A673 (cell line): ENCODE results near the gene IL12RB1.

Experiments
- EZH2 ChIP-seq: fragments of 200-600 bp; sonication (generic); IDR thresholded peaks from 2 replicates; pipeline ENCODE4 v1.6.1; 2017; ENCODE audit warnings: borderline replicate concordance, low read depth, mild to moderate bottlenecking, mixed read lengths, antibody characterized with exemption, low read length; ENCODE audit not compliant: poor library complexity, severe bottlenecking
- TF ChIP-seq, protein P1 (sequence below): fragments of 300-800, 200-600 bp; sonication (generic); conservative IDR thresholded peaks from 2 replicates; pipeline ENCODE4 v1.5.1; 2017; ENCODE audit warnings: low read depth, mild to moderate bottlenecking, antibody characterized with exemption, low read length, moderate library complexity, mixed read lengths

DNA sequence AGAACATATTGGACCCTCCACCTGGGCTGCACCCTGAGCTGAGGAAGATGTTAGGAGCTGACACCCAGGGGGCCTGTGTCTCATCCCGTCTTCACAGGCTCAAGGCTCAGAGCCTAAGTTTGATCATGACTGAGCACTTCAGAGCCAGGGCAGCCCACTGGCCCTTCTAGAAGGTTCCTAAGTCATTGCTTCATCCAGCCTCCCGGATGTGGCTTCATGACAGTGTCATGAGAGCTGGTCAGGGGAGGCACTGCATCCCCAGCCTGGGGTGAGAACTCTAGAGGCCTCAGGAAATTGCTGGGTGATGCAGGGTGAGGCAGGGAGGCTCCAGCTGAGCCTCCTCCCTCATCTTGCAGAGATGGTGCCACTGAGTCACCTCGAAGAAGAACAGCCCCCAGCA, 41.3 kb upstream of the IL12RB1 start:
- TF ChIP-seq, protein P1, sequence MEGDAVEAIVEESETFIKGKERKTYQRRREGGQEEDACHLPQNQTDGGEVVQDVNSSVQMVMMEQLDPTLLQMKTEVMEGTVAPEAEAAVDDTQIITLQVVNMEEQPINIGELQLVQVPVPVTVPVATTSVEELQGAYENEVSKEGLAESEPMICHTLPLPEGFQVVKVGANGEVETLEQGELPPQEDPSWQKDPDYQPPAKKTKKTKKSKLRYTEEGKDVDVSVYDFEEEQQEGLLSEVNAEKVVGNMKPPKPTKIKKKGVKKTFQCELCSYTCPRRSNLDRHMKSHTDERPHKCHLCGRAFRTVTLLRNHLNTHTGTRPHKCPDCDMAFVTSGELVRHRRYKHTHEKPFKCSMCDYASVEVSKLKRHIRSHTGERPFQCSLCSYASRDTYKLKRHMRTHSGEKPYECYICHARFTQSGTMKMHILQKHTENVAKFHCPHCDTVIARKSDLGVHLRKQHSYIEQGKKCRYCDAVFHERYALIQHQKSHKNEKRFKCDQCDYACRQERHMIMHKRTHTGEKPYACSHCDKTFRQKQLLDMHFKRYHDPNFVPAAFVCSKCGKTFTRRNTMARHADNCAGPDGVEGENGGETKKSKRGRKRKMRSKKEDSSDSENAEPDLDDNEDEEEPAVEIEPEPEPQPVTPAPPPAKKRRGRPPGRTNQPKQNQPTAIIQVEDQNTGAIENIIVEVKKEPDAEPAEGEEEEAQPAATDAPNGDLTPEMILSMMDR, result no peak
- TF ChIP-seq EZH2, result no peak
